MCF 10A (cell line): ENCODE results near the gene CREB3L2. TPM values are rescaled to one million over a fixed set of nuclear protein-coding genes. Genes with fewer than 3 reads are reported as not detected.
A peak's percentile ranks its signal among the peaks of the same experiment; 100 is the strongest.

ENCODE experiments used
- BruUV-seq: library from RNA; stranded (reverse); fragments of 400-500 nt; replicated peaks from 2 replicates; lab custom pipeline; 2021; lab: Mats Ljungman, UMichigan
- CTCF ChIA-PET: fragments of 300-600 bp; sonication (Branson Sonifier 250); formaldehyde crosslinking; extraction: SDS; loops from one replicate; lab custom pipeline; 2021; ENCODE audit warnings: antibody characterized with exemption, inconsistent platforms; lab: Yijun Ruan, JAX
- POLR2A ChIA-PET: fragments of 300-600, 350-650 bp; sonication (Branson Sonifier 250); formaldehyde crosslinking; extraction: SDS; loops from one replicate; lab custom pipeline; 2020; ENCODE audit warnings: antibody characterized with exemption, inconsistent platforms; lab: Yijun Ruan, JAX
- DNase-seq: peaks from one replicate; pipeline ENCODE4 v3.0.0-alpha.2; 2018; ENCODE audit not compliant: unreplicated experiment
- H3K27ac Mint-ChIP-seq: one replicate; pipeline ENCODE4 v1.8.0; 2022; ENCODE audit warnings: mild to moderate bottlenecking, low read depth, mixed read lengths; ENCODE audit not compliant: unreplicated experiment
- H3K27me3 Mint-ChIP-seq: one replicate; pipeline ENCODE4 v1.8.0; 2022; ENCODE audit warnings: mixed read lengths; ENCODE audit not compliant: insufficient read depth, unreplicated experiment
- H3K36me3 Mint-ChIP-seq: one replicate; pipeline ENCODE4 v1.8.0; 2022; ENCODE audit warnings: mild to moderate bottlenecking, moderate library complexity, mixed read lengths; ENCODE audit not compliant: insufficient read depth, unreplicated experiment
- H3K4me1 Mint-ChIP-seq: one replicate; pipeline ENCODE4 v1.8.0; 2022; ENCODE audit warnings: mixed read lengths; ENCODE audit not compliant: insufficient read depth, unreplicated experiment
- H3K4me3 Mint-ChIP-seq: one replicate; pipeline ENCODE4 v1.8.0; 2022; ENCODE audit warnings: mild to moderate bottlenecking, moderate library complexity, mixed read lengths; ENCODE audit not compliant: unreplicated experiment
- H3K9me3 Mint-ChIP-seq: one replicate; pipeline ENCODE4 v1.8.0; 2022; ENCODE audit warnings: mixed read lengths; ENCODE audit not compliant: unreplicated experiment
- CTCF ChIP-seq: fragments of 200-600 bp; IDR thresholded peaks from one replicate; pipeline ENCODE4 v1.8.0; 2022; ENCODE audit warnings: antibody characterized with exemption, mild to moderate bottlenecking; ENCODE audit not compliant: unreplicated experiment
- intact Hi-C: fragments of 100-400 bp; cut with micrococcal nuclease; formaldehyde crosslinking; loops from 2 replicates; pipeline ENCODE4 v1.14.1; 2022
- total RNA-seq: library from RNA; stranded (reverse); gene quantifications from 2 replicates; pipeline ENCODE4 v1.2.3, GENCODE V29; 2022

Gene CREB3L2
- total RNA-seq, 1 experiment from 2014 or later, result 74.2 TPM

DNA sequence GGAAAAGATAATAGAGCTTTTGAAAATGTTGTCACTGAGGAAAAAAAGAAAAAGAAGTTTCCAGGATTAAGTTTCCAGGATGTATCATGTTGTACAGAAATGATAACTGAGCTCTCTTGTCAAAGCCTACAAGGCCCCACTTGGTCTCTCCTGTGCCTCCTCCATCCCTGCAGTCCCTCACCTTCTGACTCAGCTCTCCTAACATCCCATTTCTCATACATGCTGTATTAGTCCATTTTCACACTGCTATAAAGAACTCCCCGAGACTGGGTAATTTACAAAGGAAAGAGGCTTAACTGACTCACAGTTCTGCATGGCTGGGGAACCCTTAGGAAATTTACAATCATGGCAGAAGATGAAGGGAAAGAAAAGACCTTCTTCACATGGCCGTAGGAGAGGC is 151.3 kb downstream of the CREB3L2 start:
- Mint-ChIP-seq H3K9me3 (no peaks in the 10 kb centered on the region), H3K4me1 (no peaks in the 10 kb centered on the region), H3K36me3 (peaks cover under 1% of the 10 kb centered on the region), H3K4me3 (no peak overlapping the region), H3K27ac (no peak overlapping the region), H3K27me3 (no peaks in the 10 kb centered on the region)
- no TSS peak for BruUV-seq
- no peak for DNase-seq
- POLR2A ChIA-PET, result interaction anchor here (0.6 kb wide), 1 partner anchor 16 kb away, joined by 3 read pairs; no protein-coding TSS in a partner anchor
- intact Hi-C loops, result no loop called here
- CTCF ChIA-PET, result no interaction called here
- no peak for TF ChIP-seq CTCF

GRCh38 chr7:137848095-137848494 is 153.8 kb downstream of the CREB3L2 start:
- Mint-ChIP-seq H3K27me3 (no peaks in the 10 kb centered on the region), H3K9me3 (no peaks in the 10 kb centered on the region), H3K36me3 (no peaks in the 10 kb centered on the region), H3K27ac (no peak overlapping the region), H3K4me3 (no peak overlapping the region), H3K4me1 (no peaks in the 10 kb centered on the region)
- POLR2A ChIA-PET, result no interaction called here
- BruUV-seq, result no TSS peak
- TF ChIP-seq CTCF, result no peak
- DNase-seq, result no peak
- intact Hi-C loops, result no loop called here
- CTCF ChIA-PET, result no interaction called here

GRCh38 chr7:137847568-137848050 is 154.3 kb downstream of the CREB3L2 start:
- no TSS peak for BruUV-seq
- intact Hi-C loops, result no loop called here
- ChIA-PET CTCF (interaction anchor here (0.7 kb wide), 1 partner anchor 56 kb away, joined by 3 read pairs; no protein-coding TSS in a partner anchor), POLR2A (no interaction called here)
- no peaks in the 10 kb centered on the region for H3K9me3 Mint-ChIP-seq
- H3K27me3 Mint-ChIP-seq, result no peaks in the 10 kb centered on the region
- H3K4me1 Mint-ChIP-seq, result no peaks in the 10 kb centered on the region
- TF ChIP-seq CTCF, result no peak
- H3K27ac Mint-ChIP-seq, result no peak overlapping the region
- DNase-seq, result no peak
- no peaks in the 10 kb centered on the region for H3K36me3 Mint-ChIP-seq
- H3K4me3 Mint-ChIP-seq, result no peak overlapping the region

DNA sequence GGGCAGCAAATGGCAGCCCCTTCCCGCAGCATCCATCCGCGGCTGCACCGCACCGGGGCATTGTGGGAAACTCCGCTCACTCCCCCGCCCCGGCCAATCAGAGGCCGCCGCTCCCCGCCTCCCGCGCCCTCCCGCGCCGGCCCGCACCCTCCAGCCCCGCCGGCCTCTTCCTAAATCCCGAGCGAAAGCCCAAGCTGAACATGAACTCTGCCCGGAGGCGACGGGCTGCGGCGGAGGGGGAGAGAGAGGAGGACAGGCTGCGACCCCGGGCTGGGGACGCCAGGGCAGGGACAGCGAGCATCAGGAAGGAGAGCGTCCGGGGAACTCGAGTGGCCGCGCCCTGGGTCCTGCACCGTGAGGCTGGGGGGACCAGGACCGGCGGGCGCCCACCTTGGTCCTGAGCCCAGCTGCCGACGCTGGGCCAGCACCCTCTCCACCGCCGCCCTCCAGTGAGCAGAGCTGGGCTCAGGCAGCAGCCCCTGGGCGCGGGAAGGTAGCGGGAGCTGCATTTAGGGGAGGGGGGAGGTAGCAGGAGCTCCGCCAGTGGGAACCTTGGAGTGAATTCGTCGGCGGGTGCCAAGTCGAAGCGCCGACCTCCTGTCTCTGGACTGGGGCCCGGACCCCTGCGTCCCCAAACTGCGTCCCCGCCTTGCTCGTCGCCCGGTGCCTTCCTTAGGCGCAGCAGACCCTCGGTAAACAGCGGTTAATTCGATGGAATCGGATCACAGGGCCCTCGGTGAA is 154.9 kb downstream of the CREB3L2 start, which contains the start of gene DGKI:
DGKI (minus strand) TSS at position 148 of the 741 bp plus-strand sequence.
- no peak within 1 kb of the TSS for H3K27ac Mint-ChIP-seq
- ChIA-PET CTCF (interaction anchor here (0.7 kb wide), 1 partner anchor 57 kb away, joined by 3 read pairs; no protein-coding TSS in a partner anchor), POLR2A (no interaction called here)
- H3K36me3 Mint-ChIP-seq, result no peaks in the 10 kb centered on the region
- H3K4me1 Mint-ChIP-seq, result no peaks in the 10 kb centered on the region
- H3K27me3 Mint-ChIP-seq, result no peaks in the 10 kb centered on the region
- no peaks in the 10 kb centered on the region for H3K9me3 Mint-ChIP-seq
- intact Hi-C loops, result no loop called here
- no peak for DNase-seq
- BruUV-seq, result no TSS peak
- H3K4me3 Mint-ChIP-seq, result peak within 1 kb of the TSS; percentile 59
- no peak for TF ChIP-seq CTCF
